SU-DHL-6 (cell line): ENCODE data around the gene ADH1C.

ENCODE experiments used
- H2AFZ ChIP-seq: fragments of 200-600 bp; sonication (generic); 2 replicates; pipeline ENCODE4 v1.6.1; 2014; ENCODE audit warnings: low read depth, mild to moderate bottlenecking, moderate library complexity, mixed read lengths, antibody characterized with exemption, low read length; ENCODE audit not compliant: severe bottlenecking
- H3F3A ChIP-seq: fragments of 200-600 bp; shearing (Covaris generic); 2 replicates; pipeline ENCODE4 v1.6.0; 2016; ENCODE audit warnings: antibody characterized with exemption, mild to moderate bottlenecking; ENCODE audit not compliant: insufficient read depth
- H3K27ac ChIP-seq: fragments of 200-600 bp; sonication (generic); 2 replicates; pipeline ENCODE4 v1.5.1; 2016; ENCODE audit warnings: low read depth, mild to moderate bottlenecking, low read length, moderate library complexity, mixed read lengths
- H3K27me3 ChIP-seq: fragments of 200-600 bp; sonication (generic), shearing (Covaris generic); 2 replicates; pipeline ENCODE4 v1.6.0; 2014; ENCODE audit warnings: mild to moderate bottlenecking, low read length
- H3K36me3 ChIP-seq: fragments of 200-600 bp; sonication (generic); 2 replicates; pipeline ENCODE4 v1.6.1; 2014; ENCODE audit warnings: mild to moderate bottlenecking, low read length, mixed read lengths
- H3K4me2 ChIP-seq: fragments of 300-600, 200-600 bp; shearing (Covaris generic), sonication (generic); 2 replicates; pipeline ENCODE4 v1.6.0; 2014; ENCODE audit warnings: low read length, low read depth, mild to moderate bottlenecking; ENCODE audit not compliant: poor library complexity, severe bottlenecking
- H3K4me3 ChIP-seq: fragments of 200-600 bp; sonication (generic); 2 replicates; pipeline ENCODE4 v1.5.1; 2014; ENCODE audit warnings: antibody characterized with exemption, low read length, mild to moderate bottlenecking, mixed read lengths; ENCODE audit not compliant: insufficient read depth, poor library complexity, severe bottlenecking
- H3K79me2 ChIP-seq: fragments of 200-600 bp; sonication (generic); 2 replicates; pipeline ENCODE4 v1.6.1; 2014; ENCODE audit warnings: mild to moderate bottlenecking, low read length, moderate library complexity; ENCODE audit not compliant: insufficient read depth
- H3K9ac ChIP-seq: fragments of 200-600 bp; sonication (generic); 2 replicates; pipeline ENCODE4 v1.7.0; 2014; ENCODE audit warnings: mild to moderate bottlenecking, low read length
- H3K9me2 ChIP-seq: fragments of 200-600 bp; sonication (generic); replicated peaks from 2 replicates; pipeline ENCODE4 v1.6.1; 2014; ENCODE audit warnings: low read length; ENCODE audit not compliant: insufficient read depth
- H3K9me3 ChIP-seq: fragments of 200-600 bp; sonication (generic); 2 replicates; pipeline ENCODE4 v1.6.1; 2014; ENCODE audit warnings: low read length, mixed read lengths; ENCODE audit not compliant: insufficient read depth
- H4K20me1 ChIP-seq: fragments of 200-600 bp; sonication (generic); 2 replicates; pipeline ENCODE4 v1.6.1; 2014; ENCODE audit warnings: low read depth, mild to moderate bottlenecking, antibody characterized with exemption, low read length, moderate library complexity, mixed read lengths
- EZH2phosphoT487 ChIP-seq: fragments of 200-600 bp; sonication (generic), shearing (Covaris generic); conservative IDR thresholded peaks from 2 replicates; pipeline ENCODE4 v1.6.1; 2018; ENCODE audit warnings: mild to moderate bottlenecking, antibody characterized with exemption, low read length, moderate library complexity, mixed read lengths
- TF ChIP-seq, protein P1 (sequence below): fragments of 200-600 bp; sonication (generic); IDR thresholded peaks from one replicate; pipeline ENCODE4 v1.5.1; 2017; ENCODE audit warnings: antibody characterized with exemption, mild to moderate bottlenecking, low read length, moderate library complexity; ENCODE audit not compliant: insufficient read depth, poor library complexity, severe bottlenecking

ADH1C gene

DNA sequence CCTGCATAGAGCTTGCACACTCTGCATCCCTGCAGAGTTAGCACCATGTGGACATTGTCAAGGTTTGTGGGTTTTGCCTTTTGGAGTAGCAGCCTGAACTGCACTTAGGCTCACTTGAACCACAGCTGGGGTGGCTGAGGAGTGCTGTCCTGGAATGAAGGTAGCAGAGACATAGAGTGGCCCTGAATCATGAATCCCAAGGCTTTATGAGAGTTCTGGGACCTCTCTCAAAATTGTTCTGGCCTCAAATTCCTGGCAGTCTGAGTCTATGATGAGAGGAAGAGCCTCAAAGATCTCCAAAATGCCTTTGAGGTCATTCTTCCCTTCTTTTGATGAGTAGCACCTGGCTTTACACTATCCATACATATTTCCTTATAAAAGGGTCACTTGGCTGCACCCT lies 37.1 kb upstream of the ADH1C start:
- Histone ChIP-seq H3K4me2 (no peak overlapping the region), H3K9me3 (no peaks in the 10 kb centered on the region), H3K36me3 (no peaks in the 10 kb centered on the region), H3K9ac (no peak overlapping the region), H3K9me2 (no peaks in the 10 kb centered on the region), H2AFZ (no peak overlapping the region), H3K79me2 (no peaks in the 10 kb centered on the region), H3F3A (no peaks in the 10 kb centered on the region), H3K27ac (no peak overlapping the region), H3K27me3 (no peaks in the 10 kb centered on the region), H4K20me1 (no peaks in the 10 kb centered on the region), H3K4me3 (no peak overlapping the region)
- no peak for TF ChIP-seq EZH2phosphoT487
- TF ChIP-seq, protein P1, sequence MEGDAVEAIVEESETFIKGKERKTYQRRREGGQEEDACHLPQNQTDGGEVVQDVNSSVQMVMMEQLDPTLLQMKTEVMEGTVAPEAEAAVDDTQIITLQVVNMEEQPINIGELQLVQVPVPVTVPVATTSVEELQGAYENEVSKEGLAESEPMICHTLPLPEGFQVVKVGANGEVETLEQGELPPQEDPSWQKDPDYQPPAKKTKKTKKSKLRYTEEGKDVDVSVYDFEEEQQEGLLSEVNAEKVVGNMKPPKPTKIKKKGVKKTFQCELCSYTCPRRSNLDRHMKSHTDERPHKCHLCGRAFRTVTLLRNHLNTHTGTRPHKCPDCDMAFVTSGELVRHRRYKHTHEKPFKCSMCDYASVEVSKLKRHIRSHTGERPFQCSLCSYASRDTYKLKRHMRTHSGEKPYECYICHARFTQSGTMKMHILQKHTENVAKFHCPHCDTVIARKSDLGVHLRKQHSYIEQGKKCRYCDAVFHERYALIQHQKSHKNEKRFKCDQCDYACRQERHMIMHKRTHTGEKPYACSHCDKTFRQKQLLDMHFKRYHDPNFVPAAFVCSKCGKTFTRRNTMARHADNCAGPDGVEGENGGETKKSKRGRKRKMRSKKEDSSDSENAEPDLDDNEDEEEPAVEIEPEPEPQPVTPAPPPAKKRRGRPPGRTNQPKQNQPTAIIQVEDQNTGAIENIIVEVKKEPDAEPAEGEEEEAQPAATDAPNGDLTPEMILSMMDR = no peak

DNA sequence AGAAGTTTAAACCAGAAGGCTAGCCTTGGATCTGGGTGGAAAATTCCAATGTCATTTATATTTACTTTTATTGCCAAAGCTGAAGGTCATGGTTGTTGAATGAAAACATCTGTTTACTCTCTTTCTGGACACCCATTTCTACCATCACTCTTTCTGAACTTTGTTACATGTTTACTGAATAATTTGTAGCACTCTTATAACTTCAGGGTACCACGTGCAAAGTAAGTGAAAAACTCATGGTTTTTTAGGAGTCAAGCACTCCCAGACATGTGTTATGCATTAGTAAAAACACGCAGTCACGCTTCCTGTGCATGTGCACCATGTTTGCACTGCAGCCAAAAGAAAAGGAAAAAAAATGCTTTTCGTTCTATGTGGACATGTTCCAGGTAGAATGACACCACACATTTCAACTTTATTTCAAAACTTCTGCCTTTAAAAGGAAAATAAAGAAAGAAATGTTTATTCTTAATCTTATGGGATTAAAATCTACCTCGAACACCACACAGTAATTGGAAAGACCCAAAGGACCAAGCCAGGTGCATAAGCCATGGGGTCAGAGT lies 31.4 kb upstream of the ADH1C start:
- no peaks in the 10 kb centered on the region for H3K27me3 ChIP-seq
- no peaks in the 10 kb centered on the region for H3F3A ChIP-seq
- H3K4me2 ChIP-seq = no peak overlapping the region
- H3K9me3 ChIP-seq = no peaks in the 10 kb centered on the region
- TF ChIP-seq EZH2phosphoT487 = no peak
- TF ChIP-seq, protein P1 = no peak
- no peak overlapping the region for H3K27ac ChIP-seq
- H3K79me2 ChIP-seq = no peaks in the 10 kb centered on the region
- no peaks in the 10 kb centered on the region for H3K9me2 ChIP-seq
- no peaks in the 10 kb centered on the region for H4K20me1 ChIP-seq
- no peaks in the 10 kb centered on the region for H3K36me3 ChIP-seq
- no peak overlapping the region for H3K9ac ChIP-seq
- no peak overlapping the region for H2AFZ ChIP-seq
- no peak overlapping the region for H3K4me3 ChIP-seq

DNA sequence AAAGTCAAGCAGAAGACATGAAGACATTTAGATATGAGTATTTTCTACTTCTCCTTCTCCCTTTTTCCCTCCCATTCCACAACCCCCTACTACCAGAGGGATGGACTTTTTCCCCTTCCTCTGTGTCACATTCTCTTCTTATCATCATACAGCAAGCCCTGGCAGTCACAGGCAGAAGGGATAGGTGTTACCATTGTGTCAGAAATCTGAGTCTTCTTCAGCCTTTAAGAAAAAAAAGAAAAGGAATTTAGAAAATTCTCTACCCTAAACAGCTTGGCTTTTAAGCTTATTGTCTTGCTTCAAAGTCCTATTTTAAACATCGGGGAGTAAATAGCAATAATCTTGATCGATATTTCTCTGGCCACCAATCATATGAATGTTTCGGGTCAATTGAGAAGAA lies 30.9 kb upstream of the ADH1C start:
- Histone ChIP-seq H3K4me2 (no peak overlapping the region), H3K9ac (no peak overlapping the region), H3K79me2 (no peaks in the 10 kb centered on the region), H3K27me3 (no peaks in the 10 kb centered on the region), H4K20me1 (no peaks in the 10 kb centered on the region), H3K36me3 (no peaks in the 10 kb centered on the region), H3F3A (no peaks in the 10 kb centered on the region), H3K9me2 (no peaks in the 10 kb centered on the region), H3K9me3 (no peaks in the 10 kb centered on the region), H2AFZ (no peak overlapping the region), H3K4me3 (no peak overlapping the region), H3K27ac (no peak overlapping the region)
- TF ChIP-seq, protein P1 = no peak
- no peak for TF ChIP-seq EZH2phosphoT487
